Suprapubic skin (tissue), 4 donors: ENCODE data around the gene SLIT1. TPM values are rescaled to one million over a fixed set of nuclear protein-coding genes. Genes with fewer than 3 reads are reported as not detected.

Experiments used
- DNase-seq, 2 donors: peaks; one replicate each; pipeline ENCODE4 v3.0.0-alpha.2; 2019; ENCODE audit warnings: low spot score in 2 of 2
- H3K27ac ChIP-seq: fragments of 200-600 bp; sonication (generic); one replicate; pipeline ENCODE4 v1.5.1; 2019
- H3K27me3 ChIP-seq: fragments of 200-600 bp; sonication (generic); one replicate; pipeline ENCODE4 v1.5.1; 2019
- H3K36me3 ChIP-seq: fragments of 200-600 bp; sonication (generic); one replicate; pipeline ENCODE4 v1.5.1; 2019
- H3K4me1 ChIP-seq: fragments of 200-600 bp; sonication (generic); one replicate; pipeline ENCODE4 v1.5.1; 2019
- H3K4me3 ChIP-seq: fragments of 200-600 bp; sonication (generic); one replicate; pipeline ENCODE4 v1.5.1; 2019; ENCODE audit warnings: mild to moderate bottlenecking
- H3K9me3 ChIP-seq: fragments of 200-600 bp; sonication (generic); one replicate; pipeline ENCODE4 v1.5.1; 2019
- EP300 ChIP-seq: sonication (generic); formaldehyde crosslinking; IDR thresholded peaks from one replicate; pipeline ENCODE4 v1.6.1; 2017; ENCODE audit warnings: antibody characterized with exemption
- POLR2A ChIP-seq, 2 donors: fragments of 450-650 bp; IDR thresholded peaks; one replicate each; pipeline ENCODE4 v1.6.1; 2017; ENCODE audit warnings: antibody characterized with exemption in 2 of 2, mild to moderate bottlenecking in 2 of 2, moderate library complexity in 2 of 2
- POLR2AphosphoS5 ChIP-seq, 3 donors: sonication (generic); formaldehyde crosslinking; IDR thresholded peaks; one replicate each; pipeline ENCODE4 v1.6.1; 2017; ENCODE audit warnings: antibody characterized with exemption in 3 of 3
- WGBS: methylation state at CpG from one replicate; pipeline ENCODE4 v1.1.5; 2018; 5-methylcytosine and 5-hydroxymethylcytosine counted together
- total RNA-seq, 4 donors: library from RNA; depleted of rRNA; stranded (reverse); fragments of >200 nt; gene quantifications; one replicate each; pipeline ENCODE4 v1.1.0, GENCODE V29; 2016
- TF ChIP-seq, protein P1 (sequence below), 2 donors: fragments of 200-600 bp in 1 of 2; fragments of 450-650 bp in 1 of 2; sonication (generic) in 1 of 2; IDR thresholded peaks; one replicate each; pipeline ENCODE4 v1.5.1; 2016 to 2019; ENCODE audit warnings: antibody characterized with exemption in 2 of 2, mild to moderate bottlenecking in 1 of 2, moderate library complexity in 1 of 2

Gene SLIT1
- total RNA-seq, 4 donors from 2014 or later = 0.10 to 0.40 (median 0.11) TPM; not detected in 1

DNA sequence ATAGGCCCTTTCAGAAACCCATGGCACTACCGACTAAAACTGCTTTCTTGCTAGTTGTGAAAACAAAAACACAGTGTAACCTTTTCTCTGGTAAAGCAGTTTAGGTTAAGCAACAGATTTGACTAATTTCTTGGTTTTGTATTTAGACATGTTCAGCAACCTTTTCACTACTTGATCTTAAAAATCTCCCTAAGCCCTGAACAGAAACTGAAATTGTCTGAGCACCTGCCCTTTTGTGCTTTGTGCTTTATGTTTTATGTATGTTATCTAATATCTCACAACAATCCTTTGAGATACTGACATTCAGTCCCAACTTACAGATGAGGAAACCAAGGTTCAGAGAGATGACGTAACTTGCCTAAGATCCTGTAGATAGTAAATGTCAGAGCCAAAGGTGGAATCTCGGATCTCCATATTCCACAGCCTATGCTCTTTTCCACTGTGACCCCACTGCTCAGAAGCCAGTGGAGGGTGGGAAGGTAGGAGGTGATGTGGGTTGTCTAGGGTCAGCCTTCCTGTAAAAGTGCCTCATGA, 207.1 kb downstream of the SLIT1 start:
- peaks cover 12% of the 10 kb centered on the region for H3K36me3 ChIP-seq
- H3K4me3 ChIP-seq = no peak overlapping the region
- no peak overlapping the region for H3K27ac ChIP-seq
- TF ChIP-seq EP300 (no peak), POLR2AphosphoS5 (IDR thresholded peaks at IDR 0.05) (no peak), POLR2A (IDR thresholded peaks at IDR 0.05) (no peak)
- TF ChIP-seq, protein P1, sequence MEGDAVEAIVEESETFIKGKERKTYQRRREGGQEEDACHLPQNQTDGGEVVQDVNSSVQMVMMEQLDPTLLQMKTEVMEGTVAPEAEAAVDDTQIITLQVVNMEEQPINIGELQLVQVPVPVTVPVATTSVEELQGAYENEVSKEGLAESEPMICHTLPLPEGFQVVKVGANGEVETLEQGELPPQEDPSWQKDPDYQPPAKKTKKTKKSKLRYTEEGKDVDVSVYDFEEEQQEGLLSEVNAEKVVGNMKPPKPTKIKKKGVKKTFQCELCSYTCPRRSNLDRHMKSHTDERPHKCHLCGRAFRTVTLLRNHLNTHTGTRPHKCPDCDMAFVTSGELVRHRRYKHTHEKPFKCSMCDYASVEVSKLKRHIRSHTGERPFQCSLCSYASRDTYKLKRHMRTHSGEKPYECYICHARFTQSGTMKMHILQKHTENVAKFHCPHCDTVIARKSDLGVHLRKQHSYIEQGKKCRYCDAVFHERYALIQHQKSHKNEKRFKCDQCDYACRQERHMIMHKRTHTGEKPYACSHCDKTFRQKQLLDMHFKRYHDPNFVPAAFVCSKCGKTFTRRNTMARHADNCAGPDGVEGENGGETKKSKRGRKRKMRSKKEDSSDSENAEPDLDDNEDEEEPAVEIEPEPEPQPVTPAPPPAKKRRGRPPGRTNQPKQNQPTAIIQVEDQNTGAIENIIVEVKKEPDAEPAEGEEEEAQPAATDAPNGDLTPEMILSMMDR (IDR thresholded peaks at IDR 0.05) = no peak
- no peak for DNase-seq
- H3K9me3 ChIP-seq = no peaks in the 10 kb centered on the region
- no peaks in the 10 kb centered on the region for H3K4me1 ChIP-seq
- no peaks in the 10 kb centered on the region for H3K27me3 ChIP-seq
- 90% methylated on average over 3 of the region's 3 CpGs for WGBS

DNA sequence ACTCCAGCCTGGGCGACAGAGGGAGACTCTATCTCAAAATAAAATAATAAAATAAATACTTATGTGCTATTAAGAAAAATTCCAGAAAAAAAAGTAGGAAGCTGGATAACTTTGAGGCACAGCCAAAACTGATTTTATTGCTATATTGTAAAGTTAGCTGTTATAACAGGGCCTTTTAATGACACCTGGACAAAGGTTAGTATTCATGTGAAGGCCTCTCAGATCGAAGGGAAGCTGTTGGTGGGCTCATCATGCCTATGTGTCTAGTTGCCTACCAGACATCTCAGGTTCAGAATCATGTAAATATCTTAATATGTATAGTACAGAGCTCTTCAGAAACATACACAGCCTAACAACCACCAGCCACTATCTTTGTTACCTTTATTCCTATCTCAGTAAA, 210.6 kb downstream of the SLIT1 start:
- DNase-seq = no peak
- H3K4me1 ChIP-seq = no peaks in the 10 kb centered on the region
- no peaks in the 10 kb centered on the region for H3K27me3 ChIP-seq
- H3K36me3 ChIP-seq = no peaks in the 10 kb centered on the region
- no peak for TF ChIP-seq POLR2AphosphoS5 (IDR thresholded peaks at IDR 0.05)
- no peak for TF ChIP-seq EP300
- TF ChIP-seq POLR2A (IDR thresholded peaks at IDR 0.05) = no peak
- TF ChIP-seq, protein P1 (IDR thresholded peaks at IDR 0.05) = no peak
- no peaks in the 10 kb centered on the region for H3K9me3 ChIP-seq
- no peak overlapping the region for H3K4me3 ChIP-seq
- 90% methylated on average over 2 of the region's 2 CpGs for WGBS
- H3K27ac ChIP-seq = no peak overlapping the region

DNA sequence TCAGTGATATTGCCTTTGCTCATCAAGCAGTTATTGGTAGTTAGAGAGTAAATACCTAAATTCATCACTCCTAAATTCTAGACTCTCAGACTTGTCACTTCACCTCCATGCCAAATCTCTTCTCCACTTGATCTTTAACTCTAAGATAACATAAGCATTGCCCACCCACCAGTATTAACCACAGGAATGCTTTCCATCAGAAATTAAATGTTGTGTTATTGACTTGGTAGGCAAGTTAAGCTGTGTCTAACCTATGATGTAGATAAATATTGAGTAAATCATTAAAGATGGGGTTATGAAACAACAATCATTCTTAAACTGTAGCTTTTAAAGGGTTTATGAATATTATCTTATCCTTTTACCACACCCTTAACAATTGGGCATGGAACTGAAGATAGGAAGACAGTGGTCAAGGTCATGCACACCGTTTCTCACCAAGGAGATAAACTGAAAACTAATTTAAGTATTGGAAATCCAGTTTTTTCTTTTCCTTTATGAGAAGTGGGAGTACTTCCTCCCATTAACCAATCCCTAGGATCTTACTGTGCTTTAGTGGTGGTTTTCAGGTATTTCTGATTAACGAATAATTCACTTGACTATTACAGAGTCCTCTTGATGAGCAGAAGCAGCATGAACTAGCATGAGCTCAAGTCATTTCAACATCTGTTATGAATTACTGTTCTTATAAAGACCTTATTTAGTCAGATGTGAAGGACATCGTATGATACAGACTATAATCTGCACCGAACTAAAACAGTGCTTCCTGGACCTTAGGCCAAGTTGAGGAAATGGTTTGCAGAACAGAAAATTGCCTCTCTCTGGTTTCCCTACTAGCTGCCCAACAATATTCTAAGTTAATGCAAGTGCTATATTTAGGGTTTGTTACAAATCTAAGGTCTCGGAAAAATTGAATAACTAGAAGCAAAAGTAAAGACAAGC, 211.7 kb downstream of the SLIT1 start:
- DNase-seq = no peak
- H3K9me3 ChIP-seq = no peaks in the 10 kb centered on the region
- no peaks in the 10 kb centered on the region for H3K27me3 ChIP-seq
- WGBS = 70% methylated on average over 5 of the region's 5 CpGs
- H3K4me3 ChIP-seq = no peak overlapping the region
- TF ChIP-seq EP300 = no peak
- TF ChIP-seq POLR2AphosphoS5 (IDR thresholded peaks at IDR 0.05) = no peak
- TF ChIP-seq, protein P1 (IDR thresholded peaks at IDR 0.05) = no peak
- no peak for TF ChIP-seq POLR2A (IDR thresholded peaks at IDR 0.05)
- H3K4me1 ChIP-seq = no peaks in the 10 kb centered on the region
- no peaks in the 10 kb centered on the region for H3K36me3 ChIP-seq
- H3K27ac ChIP-seq = no peak overlapping the region

DNA sequence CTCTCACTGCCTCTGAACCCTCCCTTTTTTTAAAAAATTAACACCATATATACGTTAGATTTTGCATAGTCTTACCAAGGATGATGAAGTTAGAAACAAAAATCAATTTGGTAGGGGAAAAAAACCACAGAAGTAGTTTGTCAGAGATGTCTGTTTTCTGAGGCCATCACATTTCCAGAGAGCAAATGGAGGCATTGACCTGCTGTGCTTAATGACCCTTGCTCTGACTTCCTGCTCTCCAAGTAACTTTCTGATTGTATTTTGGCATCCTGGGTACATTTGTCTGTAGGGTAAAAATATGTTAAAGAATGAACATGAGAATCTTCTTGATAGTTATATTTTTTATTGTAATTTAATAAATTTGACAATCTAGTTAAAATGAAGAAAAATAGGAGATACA, 213.5 kb downstream of the SLIT1 start:
- Histone ChIP-seq H3K4me1 (no peaks in the 10 kb centered on the region), H3K27me3 (no peaks in the 10 kb centered on the region), H3K9me3 (no peaks in the 10 kb centered on the region), H3K36me3 (no peaks in the 10 kb centered on the region), H3K27ac (no peak overlapping the region), H3K4me3 (no peak overlapping the region)
- TF ChIP-seq POLR2A (IDR thresholded peaks at IDR 0.05) (no peak), EP300 (no peak), POLR2AphosphoS5 (IDR thresholded peaks at IDR 0.05) (no peak)
- TF ChIP-seq, protein P1 (IDR thresholded peaks at IDR 0.05) = no peak
- DNase-seq = no peak
- WGBS = 89% methylated on average over 1 of the region's 1 CpG

DNA sequence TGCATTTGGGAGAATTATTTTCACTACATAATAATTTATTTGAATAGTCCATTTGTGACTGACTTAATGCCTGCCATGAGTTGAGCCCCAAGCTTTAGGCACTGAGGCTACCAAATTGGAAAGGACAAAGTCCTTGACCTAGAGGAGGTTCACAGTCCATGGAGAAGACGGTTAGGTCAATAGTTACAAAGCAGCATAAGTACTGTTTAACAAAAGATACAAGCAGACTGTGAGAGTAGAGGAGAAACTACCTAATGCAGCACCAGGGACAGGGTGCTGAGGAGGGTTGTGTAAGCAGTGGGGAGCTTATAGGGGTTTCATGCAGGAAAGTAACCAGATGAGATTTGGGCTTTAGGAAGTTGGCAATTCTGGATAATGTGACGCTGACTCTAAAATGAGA, 214.4 kb downstream of the SLIT1 start:
- no peak for DNase-seq
- TF ChIP-seq EP300 (no peak), POLR2AphosphoS5 (IDR thresholded peaks at IDR 0.05) (no peak), POLR2A (IDR thresholded peaks at IDR 0.05) (no peak)
- TF ChIP-seq, protein P1 (IDR thresholded peaks at IDR 0.05) = no peak
- Histone ChIP-seq H3K4me1 (no peaks in the 10 kb centered on the region), H3K36me3 (no peaks in the 10 kb centered on the region), H3K4me3 (no peak overlapping the region), H3K9me3 (no peaks in the 10 kb centered on the region), H3K27me3 (no peaks in the 10 kb centered on the region), H3K27ac (no peak overlapping the region)
- 89% methylated on average over 2 of the region's 2 CpGs for WGBS
